Measurements from ENCODE around the gene RAP2B.

Gene RAP2B

GRCh38 chr3:153195349-153195879 lies 33.4 kb downstream of the RAP2B start:
- no peak for DNase-seq

GRCh38 chr3:153209596-153209995 lies 47.6 kb downstream of the RAP2B start:
- DNase-seq, result no peak

GRCh38 chr3:153210146-153210545 lies 48.1 kb downstream of the RAP2B start:
- DNase-seq, result no peak

- DNase-seq, result no peak
Observed at GRCh38 chr3:153210660-153211059, 48.6 kb downstream of the RAP2B start.

GRCh38 chr3:153215497-153215896 lies 53.5 kb downstream of the RAP2B start:
- DNase-seq, result no peak

- no peak for DNase-seq
Observed at GRCh38 chr3:153215966-153216365, 53.9 kb downstream of the RAP2B start.

- no peak for DNase-seq
Observed at GRCh38 chr3:153216928-153217327, 54.9 kb downstream of the RAP2B start.

GRCh38 chr3:153219146-153219545 lies 57.1 kb downstream of the RAP2B start:
- DNase-seq, result no peak

All from activated T-cell treated with anti-CD3 and anti-CD28 coated beads, Interleukin-2, amount 50 U/mL, for 1 hour (primary cell).